HG03378 (cell line): ENCODE data around the gene NKAIN1.
"Not testable (repeated sequence)": the region's sequence is repeated elsewhere in the genome, so short reads cannot be mapped to it uniquely, and the experiment has no call there.

ENCODE experiments used
- ATAC-seq: cut with Tn5 transposase; IDR thresholded peaks from one replicate; pipeline ENCODE4 v1.9.1; 2021; ENCODE audit warnings: mild to moderate bottlenecking, moderate library complexity; ENCODE audit not compliant: unreplicated experiment

Gene NKAIN1

GRCh38 chr1:31198600-31198999 lies 41.1 kb downstream of the NKAIN1 start:
- ATAC-seq: no peak

- ATAC-seq: no peak
Observed at GRCh38 chr1:31198150-31198549, 41.5 kb downstream of the NKAIN1 start.

GRCh38 chr1:31196685-31197084 lies 43.0 kb downstream of the NKAIN1 start:
- no peak for ATAC-seq

- ATAC-seq: not testable (repeated sequence)
Observed at GRCh38 chr1:31195267-31195666, 44.4 kb downstream of the NKAIN1 start.

- ATAC-seq: no peak
Observed at GRCh38 chr1:31193729-31194128, 46.0 kb downstream of the NKAIN1 start.

- no peak for ATAC-seq
Observed at GRCh38 chr1:31191281-31191680, 48.4 kb downstream of the NKAIN1 start.

GRCh38 chr1:31189696-31190674 lies 49.7 kb downstream of the NKAIN1 start:
- ATAC-seq: no peak

GRCh38 chr1:31183927-31184554 lies 55.6 kb downstream of the NKAIN1 start:
- no peak for ATAC-seq

- no peak for ATAC-seq
Observed at GRCh38 chr1:31183126-31183525, 56.6 kb downstream of the NKAIN1 start.

- ATAC-seq: no peak
Observed at GRCh38 chr1:31182352-31182751, 57.3 kb downstream of the NKAIN1 start.

- no peak for ATAC-seq
Observed at GRCh38 chr1:31181515-31182343, 58.0 kb downstream of the NKAIN1 start.

- ATAC-seq: no peak
Observed at GRCh38 chr1:31180338-31180737, 59.3 kb downstream of the NKAIN1 start.

- not testable (repeated sequence) for ATAC-seq
Observed at GRCh38 chr1:31176291-31176690, 63.4 kb downstream of the NKAIN1 start.

GRCh38 chr1:31170486-31170735 lies 69.3 kb downstream of the NKAIN1 start:
- ATAC-seq: no peak

GRCh38 chr1:31166462-31166861 lies 73.2 kb downstream of the NKAIN1 start:
- no peak for ATAC-seq

- ATAC-seq: no peak
Observed at GRCh38 chr1:31164291-31164690, 75.4 kb downstream of the NKAIN1 start.

GRCh38 chr1:31163866-31164265 lies 75.8 kb downstream of the NKAIN1 start:
- ATAC-seq: no peak

GRCh38 chr1:31161571-31161970 lies 78.1 kb downstream of the NKAIN1 start:
- ATAC-seq: no peak

GRCh38 chr1:31159869-31160611 lies 79.6 kb downstream of the NKAIN1 start:
- ATAC-seq: no peak

- ATAC-seq: no peak
Observed at GRCh38 chr1:31159323-31159722, 80.4 kb downstream of the NKAIN1 start.
